Neuronal stem cell (in vitro differentiated cells): Measurements from ENCODE around the gene CDK2AP2. TPM values are rescaled to one million over a fixed set of nuclear protein-coding genes. Genes with fewer than 3 reads are reported as not detected.
"Not testable (repeated sequence)": the region's sequence is repeated elsewhere in the genome, so short reads cannot be mapped to it uniquely, and the experiment has no call there.

Experiments used
- DNase-seq: peaks from one replicate; pipeline ENCODE4 v3.0.0-alpha.2; 2013; ENCODE audit warnings: low spot score
- H2AFZ ChIP-seq: one replicate; pipeline ENCODE4 v1.6.1; 2013; ENCODE audit warnings: mild to moderate bottlenecking, low read length, inconsistent platforms
- H2AK5ac ChIP-seq: 2 replicates; pipeline ENCODE4 v1.6.1; 2013; ENCODE audit warnings: low read depth, mild to moderate bottlenecking, inconsistent platforms, low read length, moderate library complexity, mixed read lengths
- H2BK120ac ChIP-seq: 2 replicates; pipeline ENCODE4 v1.6.1; 2013; ENCODE audit warnings: low read depth, mild to moderate bottlenecking, inconsistent platforms, low read length, moderate library complexity, mixed read lengths
- H2BK12ac ChIP-seq: one replicate; pipeline ENCODE4 v1.6.1; 2013; ENCODE audit warnings: low read length, inconsistent platforms
- H2BK15ac ChIP-seq: 2 replicates; pipeline ENCODE4 v1.6.1; 2013; ENCODE audit warnings: mild to moderate bottlenecking, low read length, inconsistent platforms, mixed read lengths
- H2BK5ac ChIP-seq: one replicate; pipeline ENCODE4 v1.6.1; 2013; ENCODE audit warnings: inconsistent platforms, mild to moderate bottlenecking, low read length, moderate library complexity
- H3K14ac ChIP-seq: one replicate; pipeline ENCODE4 v1.6.1; 2013; ENCODE audit warnings: low read length, inconsistent platforms
- H3K18ac ChIP-seq: 2 replicates; pipeline ENCODE4 v1.6.1; 2013; ENCODE audit warnings: low read length, inconsistent platforms
- H3K23ac ChIP-seq: 2 replicates; pipeline ENCODE4 v1.6.1; 2013; ENCODE audit warnings: low read depth, mild to moderate bottlenecking, mixed read lengths, low read length, inconsistent platforms; ENCODE audit not compliant: poor library complexity
- H3K27ac ChIP-seq: replicated peaks from 3 replicates; pipeline ENCODE4 v1.5.1; 2013; ENCODE audit warnings: low read length, inconsistent platforms
- H3K27me3 ChIP-seq, 3 experiments: 2 replicates each; pipeline ENCODE4 v1.6.1; 2013; ENCODE audit warnings: low read length in 3 of 3, mild to moderate bottlenecking in 2 of 3, inconsistent platforms in 1 of 3, low read depth in 1 of 3, mixed read lengths in 1 of 3, moderate library complexity in 1 of 3; ENCODE audit not compliant: control insufficient read depth in 3 of 3, insufficient read depth in 3 of 3
- H3K36me3 ChIP-seq, 2 donors: replicated peaks in 1 of 2; 2 replicates each; pipeline ENCODE4 v1.6.1; 2013; ENCODE audit warnings: low read length in 2 of 2; ENCODE audit not compliant: control insufficient read depth in 2 of 2, insufficient read depth in 2 of 2
- H3K4ac ChIP-seq: 2 replicates; pipeline ENCODE4 v1.6.1; 2013; ENCODE audit warnings: inconsistent platforms, mild to moderate bottlenecking, low read length, moderate library complexity
- H3K4me1 ChIP-seq, 2 donors: 1 replicate in 1 of 2; 2 replicates in 1 of 2; pipeline ENCODE4 v1.6.1; 2013; ENCODE audit warnings: low read length in 2 of 2, low read depth in 1 of 2; ENCODE audit not compliant: control insufficient read depth in 2 of 2, insufficient read depth in 1 of 2
- H3K4me2 ChIP-seq: one replicate; pipeline ENCODE4 v1.6.1; 2013; ENCODE audit warnings: mild to moderate bottlenecking, low read length, inconsistent platforms; ENCODE audit not compliant: insufficient read depth, poor library complexity, severe bottlenecking
- H3K4me3 ChIP-seq, 2 donors: 2 replicates each; pipeline ENCODE4 v1.5.1; 2013; ENCODE audit warnings: low read length in 2 of 2, mild to moderate bottlenecking in 2 of 2, inconsistent platforms in 1 of 2, moderate library complexity in 1 of 2
- H3K79me1 ChIP-seq: one replicate; pipeline ENCODE4 v1.6.1; 2013; ENCODE audit warnings: low read depth, mild to moderate bottlenecking, inconsistent platforms, low read length, moderate library complexity
- H3K9ac ChIP-seq: one replicate; pipeline ENCODE4 v1.6.1; 2013; ENCODE audit warnings: mild to moderate bottlenecking, low read depth, low read length, inconsistent platforms; ENCODE audit not compliant: poor library complexity
- H3K9me3 ChIP-seq, 2 donors: replicated peaks in 1 of 2; 2 replicates each; pipeline versions ENCODE3 to v1.6.1; 2013; ENCODE audit warnings: low read length in 2 of 2, mild to moderate bottlenecking in 2 of 2, inconsistent platforms in 1 of 2, low read depth in 1 of 2, mixed read lengths in 1 of 2, moderate library complexity in 1 of 2; ENCODE audit not compliant: control insufficient read depth in 2 of 2, insufficient read depth in 1 of 2
- H4K8ac ChIP-seq: one replicate; pipeline ENCODE4 v1.6.1; 2013; ENCODE audit warnings: low read depth, mild to moderate bottlenecking, inconsistent platforms, low read length, moderate library complexity
- H4K91ac ChIP-seq: one replicate; pipeline ENCODE4 v1.6.1; 2013; ENCODE audit warnings: low read length, low read depth, mild to moderate bottlenecking, inconsistent platforms; ENCODE audit not compliant: poor library complexity
- WGBS, 2 donors: extraction: QIAGEN DNeasy Blood & Tissue Kit; methylation state at CpG; one replicate each; pipeline ENCODE4 v1.1.7; 2013; ENCODE audit warnings: missing lambda C conversion rate in 2 of 2, mixed read lengths in 1 of 2; ENCODE audit not compliant: insufficient read length in 2 of 2, insufficient replicate concordance in 1 of 2; ENCODE audit errors: extremely low coverage in 2 of 2; 5-methylcytosine and 5-hydroxymethylcytosine counted together
- polyA plus RNA-seq, 2 experiments: library from polyadenylated mRNA; stranded (reverse); fragments of 200-250 nt; gene quantifications; one replicate each; pipeline ENCODE4 v1.2.3, GENCODE V29; 2013

CDK2AP2 gene
- 32.9 TPM for polyA plus RNA-seq (2013, experiment 1 of 2)
- 30.1 TPM for polyA plus RNA-seq (2013, experiment 2 of 2)

- DNase-seq: peak; percentile 99
- H3K79me1 ChIP-seq: peaks cover 13% of the 10 kb centered on the region
- H2AFZ ChIP-seq: peak within 1 kb of the TSS; percentile 99
- no peak within 1 kb of the TSS for H2BK120ac ChIP-seq
- peak within 1 kb of the TSS; percentile 32 for H4K8ac ChIP-seq
- H2BK12ac ChIP-seq: peak within 1 kb of the TSS; percentile 63
- H3K36me3 ChIP-seq: peaks cover 0 to 11% of the 10 kb centered on the region in 2 donors
- H3K9me3 ChIP-seq: no peaks in the 10 kb centered on the region
- H3K27me3 ChIP-seq: peaks cover 0 to 3% (median 2%) of the 10 kb centered on the region in 3 experiments
- H2AK5ac ChIP-seq: peak within 1 kb of the TSS; percentile 96
- H3K23ac ChIP-seq: peak within 1 kb of the TSS; percentile 95
- peak within 1 kb of the TSS; percentile 86 for H3K4me2 ChIP-seq
- peak within 1 kb of the TSS; percentile 56 for H2BK15ac ChIP-seq
- peak within 1 kb of the TSS; percentile 91 for H3K27ac ChIP-seq
- H2BK5ac ChIP-seq: peak within 1 kb of the TSS; percentile 71
- peak within 1 kb of the TSS; percentile 38 for H4K91ac ChIP-seq
- H3K18ac ChIP-seq: peak within 1 kb of the TSS; percentile 97
- peak within 1 kb of the TSS; percentile 83 to 93 for H3K4me3 ChIP-seq
- H3K9ac ChIP-seq: peak within 1 kb of the TSS; percentile 88
- peak within 1 kb of the TSS; percentile 97 for H3K14ac ChIP-seq
- H3K4me1 ChIP-seq: peaks cover 20 to 29% of the 10 kb centered on the region in 2 donors
- WGBS, 2 donors: no CpG with 5 or more reads among the region's 57 CpGs
- no peak within 1 kb of the TSS for H3K4ac ChIP-seq
Measured at GRCh38 chr11:67507864-67508485, at the start of gene CDK2AP2. TSS of gene CDK2AP2 (minus strand) at chr11:67508162. CDS start at chr11:67508082, 80 bp downstream.

GRCh38 chr11:67556244-67556643, 48.3 kb upstream of the CDK2AP2 start:
- H3K4me1 ChIP-seq: no peaks in the 10 kb centered on the region
- no CpG with 5 or more reads among the region's 3 CpGs for WGBS, 2 donors
- H3K14ac ChIP-seq: no peak overlapping the region
- no peak overlapping the region for H3K23ac ChIP-seq
- peaks cover 2 to 8% of the 10 kb centered on the region in 2 donors for H3K9me3 ChIP-seq
- H3K27me3 ChIP-seq: peaks cover 0 to 3% (median 0%) of the 10 kb centered on the region in 3 experiments
- no peaks in the 10 kb centered on the region for H3K79me1 ChIP-seq
- no peak overlapping the region for H4K91ac ChIP-seq
- no peaks in the 10 kb centered on the region for H3K36me3 ChIP-seq
- H3K27ac ChIP-seq: no peak overlapping the region
- H4K8ac ChIP-seq: no peak overlapping the region
- no peak overlapping the region for H3K4me2 ChIP-seq
- no peak overlapping the region for H3K4ac ChIP-seq
- no peak overlapping the region for H2BK12ac ChIP-seq
- H3K18ac ChIP-seq: no peak overlapping the region
- no peak overlapping the region for H2AFZ ChIP-seq
- no peak overlapping the region for H3K4me3 ChIP-seq
- no peak overlapping the region for H2AK5ac ChIP-seq
- no peak overlapping the region for H3K9ac ChIP-seq
- H2BK5ac ChIP-seq: no peak overlapping the region
- no peak overlapping the region for H2BK15ac ChIP-seq
- no peak for DNase-seq
- H2BK120ac ChIP-seq: no peak overlapping the region

- H2AK5ac ChIP-seq, H3K4me1 ChIP-seq, H3K27me3 ChIP-seq, H2BK120ac ChIP-seq, H2BK12ac ChIP-seq, H3K18ac ChIP-seq, H3K9me3 ChIP-seq, H2AFZ ChIP-seq, H3K4me2 ChIP-seq, H3K23ac ChIP-seq, H3K27ac ChIP-seq, H3K9ac ChIP-seq, H2BK15ac ChIP-seq, DNase-seq, H3K36me3 ChIP-seq, H3K4ac ChIP-seq, H3K14ac ChIP-seq, H4K91ac ChIP-seq, H4K8ac ChIP-seq, H2BK5ac ChIP-seq, H3K4me3 ChIP-seq, H3K79me1 ChIP-seq: not testable (repeated sequence)
Measured at GRCh38 chr11:67551697-67552096, 43.7 kb upstream of the CDK2AP2 start.

GRCh38 chr11:67551127-67551526, 43.2 kb upstream of the CDK2AP2 start:
- no peak overlapping the region for H2AK5ac ChIP-seq
- H3K27me3 ChIP-seq: peaks cover 0 to 4% (median 0%) of the 10 kb centered on the region in 3 experiments
- no peak overlapping the region for H3K23ac ChIP-seq
- H3K4ac ChIP-seq: no peak overlapping the region
- H3K4me3 ChIP-seq: no peak overlapping the region
- H3K79me1 ChIP-seq: no peaks in the 10 kb centered on the region
- no peak overlapping the region for H2BK120ac ChIP-seq
- no peak overlapping the region for H2BK5ac ChIP-seq
- H2BK15ac ChIP-seq: no peak overlapping the region
- H3K4me2 ChIP-seq: no peak overlapping the region
- no peak overlapping the region for H3K27ac ChIP-seq
- no peak overlapping the region for H3K9ac ChIP-seq
- H3K9me3 ChIP-seq: peaks cover 2 to 8% of the 10 kb centered on the region in 2 donors
- H3K36me3 ChIP-seq: no peaks in the 10 kb centered on the region
- H4K91ac ChIP-seq: no peak overlapping the region
- H2AFZ ChIP-seq: no peak overlapping the region
- no peak overlapping the region for H3K18ac ChIP-seq
- no peak overlapping the region for H2BK12ac ChIP-seq
- DNase-seq: no peak
- no peaks in the 10 kb centered on the region for H3K4me1 ChIP-seq
- no peak overlapping the region for H3K14ac ChIP-seq
- H4K8ac ChIP-seq: no peak overlapping the region
